Measurements from ENCODE around the gene DERL3. TPM values are rescaled to one million over a fixed set of nuclear protein-coding genes. Genes with fewer than 3 reads are reported as not detected.

Gene DERL3
- total RNA-seq, 1 experiment from 2014 or later = 1.0 TPM

- peaks cover 7% of the 10 kb centered on the region for H3K4me1 ChIP-seq (ENCODE audit: control insufficient read depth, insufficient read depth, low read length)
- POLR2A ChIA-PET = no interaction called here
- H3K9me3 ChIP-seq (ENCODE audit: control insufficient read depth, insufficient read depth, low read depth, low read length) = no peaks in the 10 kb centered on the region
- CTCF ChIA-PET = no interaction called here
- no peak overlapping the region for H3K4me3 ChIP-seq (ENCODE audit: low read depth in 2 of 2, low read length in 2 of 2)
- H3K27me3 ChIP-seq (ENCODE audit: control insufficient read depth, insufficient read depth, low read length) = no peaks in the 10 kb centered on the region
- TSS peak; percentile 53 for BruUV-seq (replicated peaks)
- ATAC-seq (no peak), DNase-seq (ENCODE audit: low read depth, low spot score) (no peak)
- TF ChIP-seq CTCF (IDR thresholded peaks at IDR 0.05) = no peak
- no peak for TF ChIP-seq TCF7L2 (IDR thresholded peaks at IDR 0.05; ENCODE audit: low read depth, low read length)
- no peak for TF ChIP-seq POLR2AphosphoS5 (IDR thresholded peaks at IDR 0.05; ENCODE audit: low read depth, low read length)
- TF ChIP-seq REST (IDR thresholded peaks at IDR 0.05; ENCODE audit: insufficient read depth in 1 of 2, low read depth in 2 of 2, low read length in 1 of 2) = no peak
- TF ChIP-seq SIN3A (IDR thresholded peaks at IDR 0.05; ENCODE audit: borderline replicate concordance, insufficient read depth, low read depth, low read length) = no peak
- H3K27ac ChIP-seq (ENCODE audit: low read length) = 0 out of 2 replicates have a peak overlapping the region, but pooled peaks have one; percentile 86
- intact Hi-C loops (cut with micrococcal nuclease; ENCODE audit: unreplicated experiment) = no loop called here
- in situ Hi-C loops (cut with HindIII; ENCODE audit: low pct_unique_long_range_greater_than_20kb, low sequenced_read_pairs) = no loop called here
- no peaks in the 10 kb centered on the region for H3K36me3 ChIP-seq (ENCODE audit: control insufficient read depth, insufficient read depth, low read length)
Observed at GRCh38 chr22:23859201-23859600, 20.4 kb upstream of the DERL3 start.

GRCh38 chr22:23858484-23858815 lies 19.6 kb upstream of the DERL3 start:
- TF ChIP-seq CTCF (IDR thresholded peaks at IDR 0.05) (0 out of 2 replicates have a peak, but pooled peaks have one; percentile 20), POLR2AphosphoS5 (IDR thresholded peaks at IDR 0.05; ENCODE audit: low read depth, low read length) (no peak), REST (IDR thresholded peaks at IDR 0.05; ENCODE audit: insufficient read depth in 1 of 2, low read depth in 2 of 2, low read length in 1 of 2) (no peak)
- peaks cover 7% of the 10 kb centered on the region for H3K4me1 ChIP-seq (ENCODE audit: control insufficient read depth, insufficient read depth, low read length)
- DNase-seq (ENCODE audit: low read depth, low spot score) (no peak), ATAC-seq (no peak)
- no peaks in the 10 kb centered on the region for H3K9me3 ChIP-seq (ENCODE audit: control insufficient read depth, insufficient read depth, low read depth, low read length)
- no TSS peak for BruUV-seq (replicated peaks)
- H3K27me3 ChIP-seq (ENCODE audit: control insufficient read depth, insufficient read depth, low read length) = no peaks in the 10 kb centered on the region
- ChIA-PET CTCF (interaction anchor here (0.5 to 1.3 kb wide), 2 partner anchors 9 to 195 kb away, joined by 4 to 5 read pairs; no protein-coding TSS in a partner anchor), POLR2A (interaction anchor here (0.5 kb wide), 1 partner anchor 296 kb away, joined by 4 read pairs; no protein-coding TSS in a partner anchor)
- intact Hi-C loops (cut with micrococcal nuclease; ENCODE audit: unreplicated experiment) = no loop called here
- in situ Hi-C loops (cut with HindIII; ENCODE audit: low pct_unique_long_range_greater_than_20kb, low sequenced_read_pairs) = no loop called here
- H3K36me3 ChIP-seq (ENCODE audit: control insufficient read depth, insufficient read depth, low read length) = no peaks in the 10 kb centered on the region
- H3K4me3 ChIP-seq (ENCODE audit: low read depth in 2 of 2, low read length in 2 of 2) = peak overlapping the region; percentile 74 to 94
- peak overlapping the region; percentile 86 for H3K27ac ChIP-seq (ENCODE audit: low read length)
